Mesendoderm (in vitro differentiated cells): Measurements from ENCODE around the gene CFAP61.

ENCODE experiments used
- DNase-seq: peaks from one replicate; pipeline ENCODE4 v3.0.0; 2013
- H2AK5ac ChIP-seq: 2 replicates; pipeline ENCODE4 v1.6.1; 2013; ENCODE audit warnings: low read length, inconsistent platforms
- H2BK120ac ChIP-seq: 2 replicates; pipeline ENCODE4 v1.6.1; 2013; ENCODE audit warnings: low read depth, mild to moderate bottlenecking, low read length, moderate library complexity, mixed read lengths
- H2BK15ac ChIP-seq: replicated peaks from 2 replicates; pipeline ENCODE4 v1.6.1; 2013; ENCODE audit warnings: low read depth, mild to moderate bottlenecking, moderate library complexity
- H2BK5ac ChIP-seq: 2 replicates; pipeline ENCODE4 v1.6.1; 2013; ENCODE audit warnings: low read length, inconsistent platforms
- H3K18ac ChIP-seq: 2 replicates; pipeline ENCODE4 v1.6.1; 2013; ENCODE audit warnings: mild to moderate bottlenecking, low read length, mixed read lengths
- H3K23ac ChIP-seq: one replicate; pipeline ENCODE4 v1.6.1; 2013; ENCODE audit warnings: low read length
- H3K27ac ChIP-seq: 2 replicates; pipeline ENCODE4 v1.5.1; 2013; ENCODE audit warnings: low read depth, mild to moderate bottlenecking, inconsistent platforms, low read length, moderate library complexity
- H3K27me3 ChIP-seq: 2 replicates; pipeline ENCODE4 v1.6.1; 2013; ENCODE audit warnings: low read length, control low read depth, mild to moderate bottlenecking, inconsistent platforms; ENCODE audit not compliant: insufficient read depth, poor library complexity
- H3K36me3 ChIP-seq: 2 replicates; pipeline ENCODE4 v1.6.1; 2013; ENCODE audit warnings: low read length, inconsistent platforms; ENCODE audit not compliant: control insufficient read depth, insufficient read depth
- H3K4ac ChIP-seq: one replicate; pipeline ENCODE4 v1.6.1; 2013; ENCODE audit warnings: low read depth, mild to moderate bottlenecking, low read length, moderate library complexity
- H3K4me1 ChIP-seq: 2 replicates; pipeline ENCODE4 v1.6.1; 2013; ENCODE audit warnings: low read depth, low read length, inconsistent platforms; ENCODE audit not compliant: control insufficient read depth
- H3K4me2 ChIP-seq: 2 replicates; pipeline ENCODE4 v1.6.1; 2013; ENCODE audit warnings: low read length
- H3K4me3 ChIP-seq: 2 replicates; pipeline ENCODE4 v1.5.1; 2013; ENCODE audit warnings: mild to moderate bottlenecking, low read length
- H3K56ac ChIP-seq: one replicate; pipeline ENCODE4 v1.6.1; 2013; ENCODE audit warnings: low read length
- H3K79me1 ChIP-seq: 2 replicates; pipeline ENCODE4 v1.6.1; 2013; ENCODE audit warnings: low read length, inconsistent platforms
- H3K79me2 ChIP-seq: 2 replicates; pipeline ENCODE4 v1.6.1; 2013; ENCODE audit warnings: mild to moderate bottlenecking, low read length; ENCODE audit not compliant: control insufficient read depth, insufficient read depth
- H3K9ac ChIP-seq: 2 replicates; pipeline ENCODE4 v1.6.1; 2013; ENCODE audit warnings: low read length, inconsistent platforms
- H4K5ac ChIP-seq: one replicate; pipeline ENCODE4 v1.6.1; 2013; ENCODE audit warnings: low read length
- H4K8ac ChIP-seq: one replicate; pipeline ENCODE4 v1.6.1; 2013; ENCODE audit warnings: low read depth, mild to moderate bottlenecking, control low read depth, low read length, moderate library complexity
- WGBS: extraction: QIAGEN DNeasy Blood & Tissue Kit; methylation state at CpG from one replicate; pipeline ENCODE4 v1.1.7; 2013; ENCODE audit warnings: low lambda C conversion rate, missing lambda C conversion rate; ENCODE audit not compliant: insufficient coverage; ENCODE audit errors: extremely low coverage; 5-methylcytosine and 5-hydroxymethylcytosine counted together

The CFAP61 gene

GRCh38 chr20:20267685-20268370, 215.5 kb downstream of the CFAP61 start:
- H3K4ac ChIP-seq: no peak overlapping the region
- no peak overlapping the region for H3K9ac ChIP-seq
- WGBS: no CpG with 5 or more reads among the region's 13 CpGs
- no peaks in the 10 kb centered on the region for H3K36me3 ChIP-seq
- no peak overlapping the region for H4K8ac ChIP-seq
- no peak overlapping the region for H3K4me2 ChIP-seq
- H2BK5ac ChIP-seq: no peak overlapping the region
- no peak overlapping the region for H3K23ac ChIP-seq
- H3K4me3 ChIP-seq: no peak overlapping the region
- H4K5ac ChIP-seq: peak overlapping the region; percentile 81
- no peaks in the 10 kb centered on the region for H3K27me3 ChIP-seq
- no peak overlapping the region for H3K18ac ChIP-seq
- no peak overlapping the region for H2AK5ac ChIP-seq
- no peak overlapping the region for H2BK15ac ChIP-seq
- no peak overlapping the region for H2BK120ac ChIP-seq
- peak overlapping the region; percentile 17 for H3K56ac ChIP-seq
- H3K4me1 ChIP-seq: peaks cover 2% of the 10 kb centered on the region
- H3K27ac ChIP-seq: no peak overlapping the region
- no peaks in the 10 kb centered on the region for H3K79me2 ChIP-seq
- no peaks in the 10 kb centered on the region for H3K79me1 ChIP-seq
- peak; percentile 16 for DNase-seq

DNA sequence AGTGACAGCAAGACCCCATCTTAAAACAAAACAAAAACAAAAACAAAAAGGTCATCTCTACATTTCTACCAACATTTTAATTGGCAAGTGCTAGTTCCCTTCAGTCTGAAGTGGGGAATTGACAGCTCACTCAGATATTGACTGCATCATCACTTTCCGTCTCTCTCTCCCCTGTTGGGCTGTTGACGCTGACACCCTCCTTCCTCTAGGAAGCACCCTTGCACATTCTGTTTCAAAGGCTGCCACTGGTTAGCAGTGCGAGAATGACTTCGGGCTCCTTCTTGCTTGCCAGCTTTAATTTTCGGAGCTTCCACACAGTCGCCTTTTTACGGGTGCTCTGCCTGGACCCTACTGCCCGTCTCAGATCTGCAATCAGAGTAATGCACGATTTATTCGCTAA, 218.9 kb downstream of the CFAP61 start:
- Histone ChIP-seq H3K18ac (no peak overlapping the region), H3K23ac (no peak overlapping the region), H2BK15ac (no peak overlapping the region), H3K27ac (no peak overlapping the region), H3K79me1 (no peaks in the 10 kb centered on the region), H3K27me3 (no peaks in the 10 kb centered on the region), H3K4me3 (no peak overlapping the region), H2BK5ac (no peak overlapping the region), H3K4ac (no peak overlapping the region), H2BK120ac (no peak overlapping the region), H3K36me3 (no peaks in the 10 kb centered on the region), H3K56ac (no peak overlapping the region), H3K79me2 (no peaks in the 10 kb centered on the region), H3K4me1 (peaks cover 2% of the 10 kb centered on the region), H2AK5ac (no peak overlapping the region), H3K4me2 (no peak overlapping the region), H4K5ac (no peak overlapping the region), H3K9ac (no peak overlapping the region), H4K8ac (no peak overlapping the region)
- DNase-seq: no peak
- WGBS: no CpG with 5 or more reads among the region's 10 CpGs

DNA sequence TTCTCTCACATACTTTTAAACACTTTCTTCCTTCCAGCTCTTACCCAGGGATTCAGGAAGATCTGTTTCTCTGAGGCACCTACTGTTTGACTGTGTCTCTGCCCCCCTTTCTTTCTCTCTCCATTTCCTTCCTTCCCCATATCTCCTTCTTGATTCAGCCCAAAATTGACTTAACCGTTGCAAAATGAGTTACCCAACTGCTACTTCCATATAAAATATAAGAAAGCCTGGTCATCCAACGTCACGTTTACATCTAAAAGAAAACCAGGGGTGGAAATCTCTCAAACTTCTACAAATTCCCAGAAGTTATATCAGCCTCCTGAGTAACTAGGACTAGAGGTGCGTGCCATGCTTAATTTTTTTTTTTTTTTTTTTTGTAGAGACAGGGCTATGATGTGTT, 220.4 kb downstream of the CFAP61 start:
- Histone ChIP-seq H3K36me3 (no peaks in the 10 kb centered on the region), H3K9ac (no peak overlapping the region), H3K27me3 (no peaks in the 10 kb centered on the region), H3K23ac (no peak overlapping the region), H3K4me1 (no peaks in the 10 kb centered on the region), H3K4ac (no peak overlapping the region), H3K79me2 (no peaks in the 10 kb centered on the region), H2BK5ac (no peak overlapping the region), H3K18ac (no peak overlapping the region), H3K56ac (no peak overlapping the region), H2BK15ac (no peak overlapping the region), H3K79me1 (no peaks in the 10 kb centered on the region), H4K8ac (no peak overlapping the region), H2BK120ac (no peak overlapping the region), H3K27ac (no peak overlapping the region), H3K4me2 (no peak overlapping the region), H4K5ac (no peak overlapping the region), H2AK5ac (no peak overlapping the region), H3K4me3 (no peak overlapping the region)
- no peak for DNase-seq
- WGBS: no CpG with 5 or more reads among the region's 4 CpGs

- H3K9ac ChIP-seq: no peak overlapping the region
- H3K56ac ChIP-seq: no peak overlapping the region
- H3K79me1 ChIP-seq: no peaks in the 10 kb centered on the region
- H3K79me2 ChIP-seq: no peaks in the 10 kb centered on the region
- no peak overlapping the region for H3K4me3 ChIP-seq
- no peak overlapping the region for H2AK5ac ChIP-seq
- no peaks in the 10 kb centered on the region for H3K27me3 ChIP-seq
- H3K4me2 ChIP-seq: no peak overlapping the region
- no peak for DNase-seq
- H3K18ac ChIP-seq: no peak overlapping the region
- WGBS: no CpG with 5 or more reads among the region's 1 CpG
- no peak overlapping the region for H3K4ac ChIP-seq
- no peak overlapping the region for H4K5ac ChIP-seq
- H3K27ac ChIP-seq: no peak overlapping the region
- no peak overlapping the region for H2BK5ac ChIP-seq
- no peak overlapping the region for H4K8ac ChIP-seq
- H3K23ac ChIP-seq: no peak overlapping the region
- H2BK120ac ChIP-seq: no peak overlapping the region
- no peaks in the 10 kb centered on the region for H3K4me1 ChIP-seq
- no peaks in the 10 kb centered on the region for H3K36me3 ChIP-seq
- H2BK15ac ChIP-seq: no peak overlapping the region
Measured at GRCh38 chr20:20273286-20273685, 221.0 kb downstream of the CFAP61 start.

GRCh38 chr20:20274821-20275220, 222.5 kb downstream of the CFAP61 start:
- Histone ChIP-seq H3K79me1 (no peaks in the 10 kb centered on the region), H3K9ac (no peak overlapping the region), H4K8ac (no peak overlapping the region)

GRCh38 chr20:20275636-20276035, 223.3 kb downstream of the CFAP61 start:
- Histone ChIP-seq H3K4ac (no peak overlapping the region), H2AK5ac (no peak overlapping the region), H2BK15ac (no peak overlapping the region), H3K18ac (no peak overlapping the region), H4K5ac (no peak overlapping the region), H3K36me3 (no peaks in the 10 kb centered on the region), H3K4me2 (no peak overlapping the region), H3K9ac (no peak overlapping the region), H3K27me3 (no peaks in the 10 kb centered on the region), H3K79me1 (no peaks in the 10 kb centered on the region), H3K4me3 (no peak overlapping the region), H3K23ac (no peak overlapping the region), H3K79me2 (no peaks in the 10 kb centered on the region), H3K4me1 (no peaks in the 10 kb centered on the region), H2BK5ac (no peak overlapping the region), H2BK120ac (no peak overlapping the region), H3K27ac (no peak overlapping the region), H4K8ac (no peak overlapping the region), H3K56ac (no peak overlapping the region)
- DNase-seq: no peak
- no CpG with 5 or more reads among the region's 5 CpGs for WGBS

More at GRCh38 chr20:20274821-20275220, 222.5 kb downstream of the CFAP61 start:
- Histone ChIP-seq H3K4me3 (no peak overlapping the region), H2BK15ac (no peak overlapping the region), H3K56ac (no peak overlapping the region), H3K23ac (no peak overlapping the region), H3K4me1 (no peaks in the 10 kb centered on the region), H2BK120ac (no peak overlapping the region), H3K4ac (no peak overlapping the region), H2AK5ac (no peak overlapping the region), H3K27me3 (no peaks in the 10 kb centered on the region), H4K5ac (no peak overlapping the region), H3K36me3 (no peaks in the 10 kb centered on the region), H3K79me2 (no peaks in the 10 kb centered on the region), H3K27ac (no peak overlapping the region), H3K4me2 (no peak overlapping the region), H3K18ac (no peak overlapping the region), H2BK5ac (no peak overlapping the region)
- DNase-seq: no peak
- WGBS: no CpG with 5 or more reads among the region's 3 CpGs
